Measurements from ENCODE around the gene ARSD.

The ARSD gene

DNA sequence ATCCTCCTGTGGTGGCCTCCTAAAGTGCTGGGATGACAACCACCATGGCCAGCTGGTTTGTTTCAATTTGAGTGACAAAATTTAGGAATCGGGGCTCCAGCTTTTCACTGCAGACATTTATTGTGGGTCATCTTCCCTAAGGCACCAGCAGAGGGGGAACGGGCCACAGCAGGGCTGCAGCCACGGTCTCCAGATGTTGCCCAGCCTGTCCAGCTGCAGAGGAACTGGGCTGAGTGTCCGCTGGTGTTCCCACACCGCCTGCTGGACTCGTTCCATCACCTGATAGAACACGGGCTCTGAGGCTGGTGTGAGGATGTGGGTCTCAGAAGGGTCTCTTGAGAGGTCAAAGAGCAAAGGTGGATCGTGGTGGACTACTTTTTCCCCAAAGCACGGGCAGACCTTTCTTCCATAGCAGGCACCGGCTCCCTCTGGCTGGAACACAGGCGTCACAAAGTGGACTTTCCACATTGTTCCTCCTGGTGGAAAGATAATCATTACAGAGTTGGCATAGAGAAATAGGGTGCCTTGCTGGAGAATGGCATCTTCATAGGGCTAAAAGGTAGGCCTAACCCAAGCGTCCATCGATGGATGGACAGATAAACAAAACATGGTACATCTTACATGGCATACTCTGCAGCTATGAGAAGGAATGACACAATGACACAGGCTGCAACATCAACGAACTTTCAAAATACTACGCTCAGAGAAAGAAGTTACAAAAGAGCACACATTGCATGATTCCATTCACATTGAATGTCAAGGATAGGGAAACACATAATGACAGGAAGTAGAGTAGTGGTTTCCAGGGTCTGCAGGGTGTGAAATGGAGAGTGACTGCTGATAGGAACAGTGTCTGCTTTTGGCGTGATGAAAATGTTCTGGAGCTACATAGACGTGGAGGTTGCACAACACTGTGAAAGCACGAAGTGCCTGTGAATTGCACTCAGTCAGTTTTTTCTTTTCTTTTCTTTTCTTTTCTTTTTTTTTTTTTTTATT is 5.9 kb upstream of the ARSD start:
- no peak overlapping the region for H3K4me3 ChIP-seq (ENCODE audit: low read depth in 1 of 2, low read length in 2 of 2)
- H3K9me3 ChIP-seq (ENCODE audit: insufficient read depth, low read length, severe bottlenecking): no peaks in the 10 kb centered on the region
- H2AFZ ChIP-seq (ENCODE audit: low read depth, low read length): no peak overlapping the region
- no peaks in the 10 kb centered on the region for H4K20me1 ChIP-seq (ENCODE audit: insufficient read depth, low read length)
- no peak overlapping the region for H3K27ac ChIP-seq (ENCODE audit: low read length)
- H3K27me3 ChIP-seq (ENCODE audit: insufficient read depth, low read length, poor library complexity): no peaks in the 10 kb centered on the region
- H3K36me3 ChIP-seq (ENCODE audit: insufficient read depth, low read length): no peaks in the 10 kb centered on the region
- H3K79me2 ChIP-seq (ENCODE audit: insufficient read depth, low read length): no peaks in the 10 kb centered on the region
- ATAC-seq (ENCODE audit: insufficient read depth, low read depth) (no peak), DNase-seq (no peak)
- H3K4me1 ChIP-seq (ENCODE audit: insufficient read depth, low read length): no peaks in the 10 kb centered on the region
- no peak overlapping the region for H3K9ac ChIP-seq (ENCODE audit: low read depth, low read length)
- H3K4me2 ChIP-seq (ENCODE audit: insufficient read depth, low read length): no peak overlapping the region
- TF ChIP-seq, protein P1, sequence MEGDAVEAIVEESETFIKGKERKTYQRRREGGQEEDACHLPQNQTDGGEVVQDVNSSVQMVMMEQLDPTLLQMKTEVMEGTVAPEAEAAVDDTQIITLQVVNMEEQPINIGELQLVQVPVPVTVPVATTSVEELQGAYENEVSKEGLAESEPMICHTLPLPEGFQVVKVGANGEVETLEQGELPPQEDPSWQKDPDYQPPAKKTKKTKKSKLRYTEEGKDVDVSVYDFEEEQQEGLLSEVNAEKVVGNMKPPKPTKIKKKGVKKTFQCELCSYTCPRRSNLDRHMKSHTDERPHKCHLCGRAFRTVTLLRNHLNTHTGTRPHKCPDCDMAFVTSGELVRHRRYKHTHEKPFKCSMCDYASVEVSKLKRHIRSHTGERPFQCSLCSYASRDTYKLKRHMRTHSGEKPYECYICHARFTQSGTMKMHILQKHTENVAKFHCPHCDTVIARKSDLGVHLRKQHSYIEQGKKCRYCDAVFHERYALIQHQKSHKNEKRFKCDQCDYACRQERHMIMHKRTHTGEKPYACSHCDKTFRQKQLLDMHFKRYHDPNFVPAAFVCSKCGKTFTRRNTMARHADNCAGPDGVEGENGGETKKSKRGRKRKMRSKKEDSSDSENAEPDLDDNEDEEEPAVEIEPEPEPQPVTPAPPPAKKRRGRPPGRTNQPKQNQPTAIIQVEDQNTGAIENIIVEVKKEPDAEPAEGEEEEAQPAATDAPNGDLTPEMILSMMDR (IDR thresholded peaks at IDR 0.05; ENCODE audit: borderline replicate concordance, extremely low read depth, low read length, poor library complexity, severe bottlenecking): no peak
- no peak for TF ChIP-seq EZH2 (IDR thresholded peaks at IDR 0.05; ENCODE audit: borderline replicate concordance, low read depth, low read length, severe bottlenecking)

DNA sequence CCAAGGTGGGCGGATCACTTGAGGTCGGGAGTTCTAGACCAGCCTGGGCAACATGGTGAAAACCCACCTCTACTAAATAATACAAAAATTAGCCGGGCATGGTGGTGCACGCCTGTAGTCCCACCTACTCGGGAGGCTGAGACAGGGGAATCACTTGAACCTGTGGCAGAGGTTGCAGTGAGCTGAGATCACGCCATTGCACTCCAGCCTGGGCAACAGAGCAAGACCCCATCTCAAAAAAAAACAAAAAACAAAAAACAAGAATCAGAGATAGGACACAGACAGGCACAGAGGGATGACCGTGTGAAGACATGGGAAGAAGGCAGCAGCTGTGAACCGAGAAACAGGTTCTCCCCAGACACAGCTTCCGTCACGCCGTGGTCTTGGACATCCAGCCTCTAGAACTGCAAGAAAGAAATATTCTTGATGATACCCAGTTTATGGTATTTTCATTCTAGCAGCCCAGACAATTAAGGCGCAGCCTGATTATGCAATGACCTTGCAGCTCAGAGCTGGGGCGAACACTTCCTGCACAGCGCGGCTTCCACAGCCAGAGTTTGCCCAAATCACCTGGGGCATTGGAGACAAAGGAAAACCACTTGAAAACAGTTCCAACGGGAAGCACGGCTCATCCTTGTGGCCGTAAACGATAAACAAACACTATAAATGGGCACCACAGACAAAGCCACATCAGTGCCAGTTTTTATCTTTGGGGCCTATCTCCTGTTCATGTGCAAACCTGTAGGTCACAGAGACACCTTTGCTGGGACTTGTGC is 4.2 kb upstream of the ARSD start:
- no peak for ATAC-seq (ENCODE audit: insufficient read depth, low read depth)
- no peak overlapping the region for H3K4me2 ChIP-seq (ENCODE audit: insufficient read depth, low read length)

DNA sequence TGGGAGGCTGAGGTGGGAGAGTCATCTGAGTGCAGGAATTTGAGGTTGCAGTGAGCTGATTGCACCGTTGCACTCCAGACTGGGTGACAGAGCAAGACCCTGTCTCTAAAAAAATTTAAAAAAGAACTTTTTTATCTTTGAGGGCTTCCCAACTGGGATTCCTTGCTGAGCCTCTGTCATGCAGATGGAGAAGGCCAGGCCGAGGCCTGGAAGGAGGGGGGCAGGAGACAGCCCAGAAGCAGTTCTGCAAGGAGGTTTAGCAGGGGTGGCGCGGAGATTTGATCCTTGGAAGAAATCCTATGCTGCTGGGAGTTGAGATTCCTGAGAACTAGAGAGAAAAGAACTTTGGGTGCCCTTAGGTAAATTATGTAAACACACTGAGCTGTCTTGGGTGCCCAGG is 2.5 kb upstream of the ARSD start:
- no peaks in the 10 kb centered on the region for H3K9me3 ChIP-seq (ENCODE audit: insufficient read depth, low read length, severe bottlenecking)
- no peaks in the 10 kb centered on the region for H3K27me3 ChIP-seq (ENCODE audit: insufficient read depth, low read length, poor library complexity)
- H4K20me1 ChIP-seq (ENCODE audit: insufficient read depth, low read length): no peaks in the 10 kb centered on the region
- no peaks in the 10 kb centered on the region for H3K79me2 ChIP-seq (ENCODE audit: insufficient read depth, low read length)
- no peak for DNase-seq
- no peaks in the 10 kb centered on the region for H3K36me3 ChIP-seq (ENCODE audit: insufficient read depth, low read length)
- no peak overlapping the region for H3K4me2 ChIP-seq (ENCODE audit: insufficient read depth, low read length)
- H3K4me3 ChIP-seq (ENCODE audit: low read depth in 1 of 2, low read length in 2 of 2): no peak overlapping the region
- no peak overlapping the region for H3K9ac ChIP-seq (ENCODE audit: low read depth, low read length)
- ATAC-seq (ENCODE audit: insufficient read depth, low read depth): no peak
- no peak overlapping the region for H3K27ac ChIP-seq (ENCODE audit: low read length)
- no peak overlapping the region for H2AFZ ChIP-seq (ENCODE audit: low read depth, low read length)
- TF ChIP-seq, protein P1 (IDR thresholded peaks at IDR 0.05; ENCODE audit: borderline replicate concordance, extremely low read depth, low read length, poor library complexity, severe bottlenecking): no peak
- TF ChIP-seq EZH2 (IDR thresholded peaks at IDR 0.05; ENCODE audit: borderline replicate concordance, low read depth, low read length, severe bottlenecking): no peak
- no peaks in the 10 kb centered on the region for H3K4me1 ChIP-seq (ENCODE audit: insufficient read depth, low read length)

More for the DNA sequence above, 4.2 kb upstream of the ARSD start:
- H3K27ac ChIP-seq (ENCODE audit: low read length): no peak overlapping the region
- no peak overlapping the region for H2AFZ ChIP-seq (ENCODE audit: low read depth, low read length)
- H3K36me3 ChIP-seq (ENCODE audit: insufficient read depth, low read length): no peaks in the 10 kb centered on the region
- no peaks in the 10 kb centered on the region for H3K79me2 ChIP-seq (ENCODE audit: insufficient read depth, low read length)
- no peak for TF ChIP-seq EZH2 (IDR thresholded peaks at IDR 0.05; ENCODE audit: borderline replicate concordance, low read depth, low read length, severe bottlenecking)
- TF ChIP-seq, protein P1 (IDR thresholded peaks at IDR 0.05; ENCODE audit: borderline replicate concordance, extremely low read depth, low read length, poor library complexity, severe bottlenecking): no peak
- DNase-seq: peak; percentile 4
- H3K27me3 ChIP-seq (ENCODE audit: insufficient read depth, low read length, poor library complexity): no peaks in the 10 kb centered on the region
- no peak overlapping the region for H3K4me3 ChIP-seq (ENCODE audit: low read depth in 1 of 2, low read length in 2 of 2)
- H3K9me3 ChIP-seq (ENCODE audit: insufficient read depth, low read length, severe bottlenecking): no peaks in the 10 kb centered on the region
- no peak overlapping the region for H3K9ac ChIP-seq (ENCODE audit: low read depth, low read length)
- H3K4me1 ChIP-seq (ENCODE audit: insufficient read depth, low read length): no peaks in the 10 kb centered on the region
- no peaks in the 10 kb centered on the region for H4K20me1 ChIP-seq (ENCODE audit: insufficient read depth, low read length)

All from DND-41 (cell line).